Brain microvascular endothelial cell (primary cell): ENCODE measurements around the gene NSUN6.

ENCODE experiments used
- DNase-seq: peaks from one replicate; pipeline ENCODE4 v3.0.0-alpha.2; 2020
- H3K27ac ChIP-seq: fragments of 250-450 bp; sonication (Bioruptor Pico); 2 replicates; pipeline ENCODE4 v1.5.1; 2020; ENCODE audit warnings: mild to moderate bottlenecking, moderate library complexity
- H3K27me3 ChIP-seq: fragments of 250-450 bp; sonication (Bioruptor Pico); replicated peaks from 2 replicates; pipeline ENCODE4 v1.5.1; 2020; ENCODE audit warnings: mild to moderate bottlenecking
- H3K36me3 ChIP-seq: fragments of 250-450 bp; sonication (Bioruptor Pico); replicated peaks from 2 replicates; pipeline ENCODE4 v1.5.1; 2020; ENCODE audit warnings: mild to moderate bottlenecking
- H3K4me3 ChIP-seq: 2 replicates; pipeline ENCODE4 v1.5.1; 2011; ENCODE audit warnings: low read depth, mild to moderate bottlenecking, control low read depth, low read length, moderate library complexity
- in situ Hi-C: cut with HindIII; loops from 2 replicates; pipeline ENCODE4 v1.10.0; 2017; ENCODE audit warnings: low sequenced_read_pairs, low pct_ligation_motif_present
- TF ChIP-seq, protein P1 (sequence below): IDR thresholded peaks from 2 replicates; pipeline ENCODE4 v1.5.1; 2011; ENCODE audit warnings: low read depth, mild to moderate bottlenecking, moderate library complexity, low read length, control low read depth, inconsistent platforms; ENCODE audit errors: missing control alignments

The NSUN6 gene

DNA sequence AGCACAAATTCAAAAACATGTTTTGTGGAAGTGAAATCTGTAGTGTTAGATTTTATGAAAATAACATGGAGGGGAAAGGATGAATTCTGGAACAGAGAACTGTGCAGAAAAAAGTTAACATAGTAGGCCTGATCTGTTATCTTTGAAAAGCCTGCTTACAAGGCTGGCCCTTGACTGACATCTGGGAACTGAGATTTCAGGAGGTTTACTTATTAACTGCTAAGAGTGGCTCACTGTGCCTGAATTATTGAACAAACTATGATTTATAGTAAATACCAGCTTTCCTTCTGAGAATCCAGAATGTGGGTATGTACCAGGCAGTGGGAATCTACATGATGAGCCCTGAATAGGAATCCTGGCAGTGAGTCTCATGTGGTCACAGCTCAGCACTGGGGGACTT, 30.5 kb downstream of the NSUN6 start:
- TF ChIP-seq, protein P1, sequence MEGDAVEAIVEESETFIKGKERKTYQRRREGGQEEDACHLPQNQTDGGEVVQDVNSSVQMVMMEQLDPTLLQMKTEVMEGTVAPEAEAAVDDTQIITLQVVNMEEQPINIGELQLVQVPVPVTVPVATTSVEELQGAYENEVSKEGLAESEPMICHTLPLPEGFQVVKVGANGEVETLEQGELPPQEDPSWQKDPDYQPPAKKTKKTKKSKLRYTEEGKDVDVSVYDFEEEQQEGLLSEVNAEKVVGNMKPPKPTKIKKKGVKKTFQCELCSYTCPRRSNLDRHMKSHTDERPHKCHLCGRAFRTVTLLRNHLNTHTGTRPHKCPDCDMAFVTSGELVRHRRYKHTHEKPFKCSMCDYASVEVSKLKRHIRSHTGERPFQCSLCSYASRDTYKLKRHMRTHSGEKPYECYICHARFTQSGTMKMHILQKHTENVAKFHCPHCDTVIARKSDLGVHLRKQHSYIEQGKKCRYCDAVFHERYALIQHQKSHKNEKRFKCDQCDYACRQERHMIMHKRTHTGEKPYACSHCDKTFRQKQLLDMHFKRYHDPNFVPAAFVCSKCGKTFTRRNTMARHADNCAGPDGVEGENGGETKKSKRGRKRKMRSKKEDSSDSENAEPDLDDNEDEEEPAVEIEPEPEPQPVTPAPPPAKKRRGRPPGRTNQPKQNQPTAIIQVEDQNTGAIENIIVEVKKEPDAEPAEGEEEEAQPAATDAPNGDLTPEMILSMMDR: no peak
- DNase-seq: no peak
- no peak overlapping the region for H3K27ac ChIP-seq
- H3K4me3 ChIP-seq: no peak overlapping the region
- in situ Hi-C loops: no loop called here
- no peaks in the 10 kb centered on the region for H3K27me3 ChIP-seq
- no peaks in the 10 kb centered on the region for H3K36me3 ChIP-seq

DNA sequence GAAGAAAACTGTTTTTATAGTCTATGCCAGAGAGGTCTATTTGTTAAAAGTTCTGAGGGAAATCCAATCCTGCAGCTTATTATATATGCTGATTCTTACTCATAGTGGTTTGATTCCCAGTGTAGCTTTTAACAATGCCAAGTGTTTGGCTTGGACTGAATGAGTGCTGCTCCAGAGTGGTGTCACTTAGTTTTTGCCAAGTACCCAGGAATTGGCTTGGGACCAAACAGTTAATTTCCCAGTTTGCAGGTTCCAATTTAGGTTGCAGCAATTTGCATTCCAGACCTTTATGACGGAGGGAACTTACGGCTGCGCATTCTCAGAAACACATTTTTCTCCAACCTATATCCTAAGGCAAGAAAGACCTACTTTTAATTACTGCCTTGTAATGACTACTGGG, 32.4 kb downstream of the NSUN6 start:
- TF ChIP-seq, protein P1: no peak
- Histone ChIP-seq H3K27me3 (no peaks in the 10 kb centered on the region), H3K27ac (no peak overlapping the region), H3K36me3 (no peaks in the 10 kb centered on the region), H3K4me3 (no peak overlapping the region)
- no peak for DNase-seq
- in situ Hi-C loops: no loop called here

DNA sequence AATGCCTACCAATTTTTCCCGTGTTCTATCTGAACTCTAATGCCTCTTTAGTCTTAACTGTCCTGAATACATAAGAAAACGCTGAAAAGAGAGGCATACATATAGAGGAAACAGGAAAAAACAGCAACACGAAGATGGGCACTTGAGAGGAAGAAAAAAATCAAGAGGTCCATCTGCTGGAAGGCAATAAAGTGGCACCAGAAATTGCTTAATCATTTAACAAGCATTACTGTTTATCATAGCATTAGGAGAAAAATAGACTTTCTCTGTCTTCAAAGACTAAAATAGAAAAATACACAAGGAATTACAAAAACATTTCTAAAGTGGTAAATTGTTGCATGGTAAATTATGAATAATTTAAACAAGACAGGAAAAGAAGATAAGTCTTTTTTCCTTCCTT, 35.0 kb downstream of the NSUN6 start:
- in situ Hi-C loops: no loop called here
- TF ChIP-seq, protein P1: no peak
- H3K36me3 ChIP-seq: no peaks in the 10 kb centered on the region
- no peaks in the 10 kb centered on the region for H3K27me3 ChIP-seq
- DNase-seq: no peak
- no peak overlapping the region for H3K27ac ChIP-seq
- H3K4me3 ChIP-seq: no peak overlapping the region

DNA sequence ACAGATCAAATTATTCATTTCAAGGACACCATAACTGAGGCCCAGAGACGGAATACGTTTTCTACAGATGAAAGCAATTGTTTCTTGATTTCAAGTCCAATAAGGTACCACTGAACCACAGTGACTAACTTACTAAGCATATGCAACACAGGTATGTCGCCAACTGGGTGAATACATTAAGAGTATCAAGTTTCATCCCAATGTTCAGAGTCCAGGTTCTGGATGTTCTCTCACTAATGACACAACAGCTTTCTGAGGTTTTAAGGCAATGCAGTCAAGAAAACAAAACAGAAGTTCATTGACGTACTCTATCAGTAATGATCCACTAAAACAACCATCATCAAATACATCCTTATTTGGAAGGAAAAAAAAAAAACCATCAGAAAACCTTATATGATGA, 35.8 kb downstream of the NSUN6 start:
- Histone ChIP-seq H3K36me3 (no peaks in the 10 kb centered on the region), H3K4me3 (no peak overlapping the region), H3K27me3 (no peaks in the 10 kb centered on the region), H3K27ac (no peak overlapping the region)
- DNase-seq: no peak
- TF ChIP-seq, protein P1: no peak
- in situ Hi-C loops: no loop called here

DNA sequence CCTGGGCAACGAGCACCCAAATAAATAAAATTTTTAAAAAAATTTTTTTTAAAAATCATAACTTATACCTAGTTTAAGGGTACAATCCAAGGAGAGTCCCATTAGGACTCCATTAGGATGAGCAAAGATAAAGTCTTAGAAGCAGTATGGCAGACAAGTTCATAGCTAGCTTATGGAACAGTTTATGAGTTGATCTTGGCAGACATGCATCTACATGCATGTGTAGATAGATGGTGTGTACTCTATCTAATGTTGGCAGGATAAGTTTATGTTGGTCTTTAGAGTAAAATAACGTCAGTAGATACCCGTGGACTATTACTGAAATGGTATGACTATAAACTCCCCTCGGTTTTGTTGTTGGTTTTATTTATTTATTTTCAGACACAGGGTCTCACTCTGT, 40.2 kb downstream of the NSUN6 start:
- no peak for DNase-seq
- H3K27ac ChIP-seq: peak overlapping the region; percentile 81
- in situ Hi-C loops: no loop called here
- TF ChIP-seq, protein P1: no peak
- no peaks in the 10 kb centered on the region for H3K27me3 ChIP-seq
- H3K4me3 ChIP-seq: no peak overlapping the region
- no peaks in the 10 kb centered on the region for H3K36me3 ChIP-seq

DNA sequence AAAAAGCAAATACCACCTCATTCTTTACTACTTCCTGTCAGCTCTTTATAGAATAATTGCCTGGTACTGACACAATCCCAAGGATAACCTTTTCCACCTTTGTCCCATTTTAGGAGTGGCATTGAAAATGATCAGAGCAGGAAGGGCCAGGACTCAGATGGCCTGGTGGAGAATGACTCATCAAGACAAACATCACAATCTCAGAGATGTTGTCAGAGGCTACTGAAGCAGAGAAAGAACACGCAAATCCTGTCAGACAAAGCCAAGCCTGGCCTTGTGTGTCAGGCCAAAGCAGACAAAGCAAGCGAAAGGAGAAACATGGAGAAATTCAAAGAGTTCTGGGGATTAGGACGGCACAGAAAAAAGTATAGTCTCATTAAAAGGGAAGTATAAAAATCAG, 40.9 kb downstream of the NSUN6 start:
- peak; percentile 93 for DNase-seq
- Histone ChIP-seq H3K27ac (peak overlapping the region; percentile 81), H3K4me3 (no peak overlapping the region), H3K27me3 (no peaks in the 10 kb centered on the region), H3K36me3 (no peaks in the 10 kb centered on the region)
- TF ChIP-seq, protein P1: no peak
- in situ Hi-C loops: no loop called here
